Measurements from ENCODE around the gene CRIP2. TPM values are rescaled to one million over a fixed set of nuclear protein-coding genes. Genes with fewer than 3 reads are reported as not detected.

Gene CRIP2
- total and polyA plus RNA-seq, 2 of the 8 experiments (the other 6 are each of a cell fraction or from before 2014, with no cell fraction given), result 4.2 to 13.5 TPM

DNA sequence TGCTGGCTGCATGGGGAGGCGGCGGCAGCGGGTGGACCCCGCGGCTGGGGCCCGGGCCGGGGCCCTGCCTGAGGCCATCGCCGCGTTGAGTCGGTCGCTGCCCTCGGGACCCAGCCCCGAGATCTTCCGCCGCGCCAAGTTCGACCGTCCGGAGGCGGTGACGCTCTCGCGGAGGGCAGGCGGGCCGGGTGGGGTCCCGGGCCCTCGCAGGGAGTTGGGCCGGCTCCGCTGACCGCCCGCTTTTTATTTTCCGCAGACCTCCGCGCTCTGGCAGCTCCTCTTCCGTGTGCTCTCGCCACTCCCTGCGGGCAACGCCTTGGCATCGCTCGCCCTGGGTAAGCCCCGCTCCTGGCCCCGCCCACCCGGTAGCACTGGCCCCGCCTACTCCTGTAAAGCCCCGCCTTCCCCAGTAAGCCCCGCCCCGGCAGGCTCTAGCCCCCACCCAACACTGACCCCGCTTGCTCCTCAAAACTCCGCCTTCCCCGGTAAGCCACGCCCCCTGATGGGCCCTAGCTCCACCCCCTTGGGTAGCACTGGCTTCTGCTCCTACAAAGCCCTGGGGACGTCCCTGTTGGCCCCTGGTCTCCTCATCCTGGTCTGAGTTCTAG lies 16.8 kb downstream of the CRIP2 start (continued):
- TF ChIP-seq, protein P1, sequence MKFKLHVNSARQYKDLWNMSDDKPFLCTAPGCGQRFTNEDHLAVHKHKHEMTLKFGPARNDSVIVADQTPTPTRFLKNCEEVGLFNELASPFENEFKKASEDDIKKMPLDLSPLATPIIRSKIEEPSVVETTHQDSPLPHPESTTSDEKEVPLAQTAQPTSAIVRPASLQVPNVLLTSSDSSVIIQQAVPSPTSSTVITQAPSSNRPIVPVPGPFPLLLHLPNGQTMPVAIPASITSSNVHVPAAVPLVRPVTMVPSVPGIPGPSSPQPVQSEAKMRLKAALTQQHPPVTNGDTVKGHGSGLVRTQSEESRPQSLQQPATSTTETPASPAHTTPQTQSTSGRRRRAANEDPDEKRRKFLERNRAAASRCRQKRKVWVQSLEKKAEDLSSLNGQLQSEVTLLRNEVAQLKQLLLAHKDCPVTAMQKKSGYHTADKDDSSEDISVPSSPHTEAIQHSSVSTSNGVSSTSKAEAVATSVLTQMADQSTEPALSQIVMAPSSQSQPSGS (IDR thresholded peaks at IDR 0.05; ENCODE audit: low read length), result no peak
- TF ChIP-seq RBBP5 (IDR thresholded peaks at IDR 0.05; ENCODE audit: borderline replicate concordance, low read depth, low read length) (0 out of 2 replicates have a peak, but pooled peaks have one; percentile 28), SP1 (IDR thresholded peaks at IDR 0.05; ENCODE audit: low read depth, low read length) (no peak), HDAC2 (IDR thresholded peaks at IDR 0.05; ENCODE audit: borderline replicate concordance in 1 of 2, low read depth in 2 of 2, low read length in 2 of 2) (no peak), SAP30 (IDR thresholded peaks at IDR 0.05; ENCODE audit: insufficient read depth, insufficient replicate concordance, low read length) (no peak), RNF2 (IDR thresholded peaks at IDR 0.05; ENCODE audit: borderline replicate concordance, low read depth, low read length, missing control alignments, poor library complexity, severe bottlenecking) (no peak), ASH2L (IDR thresholded peaks at IDR 0.05; ENCODE audit: low read length) (peak; percentile 71), SIN3A (conservative IDR thresholded peaks at IDR 0.05 in 1 of 2, IDR thresholded peaks at IDR 0.05 in 1 of 2; ENCODE audit: low read depth in 1 of 2, low read length in 2 of 2) (0 out of 4 replicates have a peak, but pooled peaks of 1 of the 2 experiments have one; percentile 46), POLR2AphosphoS5 (IDR thresholded peaks at IDR 0.05; ENCODE audit: low read depth, low read length) (no peak; the same call in 1 of the 2 replicates), KDM4A (IDR thresholded peaks at IDR 0.05; ENCODE audit: low read depth, low read length, severe bottlenecking) (peak; percentile 92), CBX8 (IDR thresholded peaks at IDR 0.05; ENCODE audit: borderline replicate concordance, low read depth, low read length) (no peak), RXRA (IDR thresholded peaks at IDR 0.05; ENCODE audit: insufficient read depth, low read depth, low read length) (no peak)
